GM12878 (cell line): ENCODE measurements around the gene UGT1A8. TPM values are rescaled to one million over a fixed set of nuclear protein-coding genes. Genes with fewer than 3 reads are reported as not detected.

Experiments used
- ATAC-seq: fragments of 200-7000 bp; cut with Tn5 transposase; 3 replicates; pipeline ENCODE4 v1.9.1; 2020; ENCODE audit warnings: mild to moderate bottlenecking, moderate library complexity
- BruUV-seq: library from RNA; stranded (reverse); fragments of 400-500 nt; replicated peaks from 2 replicates; lab custom pipeline; 2021; lab: Mats Ljungman, UMichigan
- CTCF ChIA-PET: fragments of 300-600 bp; sonication (Branson Sonifier 250); formaldehyde crosslinking; extraction: SDS; loops from one replicate; lab custom pipeline; 2021; ENCODE audit warnings: inconsistent platforms; lab: Yijun Ruan, JAX
- POLR2A ChIA-PET: fragments of 350-600 bp; formaldehyde crosslinking; extraction: SDS; loops from one replicate; lab custom pipeline; 2021; ENCODE audit warnings: inconsistent platforms; lab: Charles Lee
- RAD21 ChIA-PET: fragments of 300-600 bp; sonication (Branson Sonifier 250); formaldehyde crosslinking; loops from one replicate; lab custom pipeline; 2023; ENCODE audit warnings: antibody characterized with exemption; ENCODE audit not compliant: unreplicated experiment; lab: Charles Lee
- SMC1A ChIA-PET: fragments of 300-600 bp; sonication (Branson Sonifier 250); formaldehyde crosslinking; loops from one replicate; lab custom pipeline; 2023; ENCODE audit not compliant: unreplicated experiment, uncharacterized antibody; lab: Charles Lee
- DNase-seq: peaks from one replicate; pipeline ENCODE4 v3.0.0-alpha.2; 2011; ENCODE audit warnings: low read depth, low spot score
- FAIRE-seq: peaks from 3 replicates; lab custom pipeline; 2011; peaks lifted over from hg19 to GRCh38; lab: Jason Lieb, UNC
- H2AFZ ChIP-seq: 2 replicates; pipeline ENCODE4 v1.6.0; 2011; ENCODE audit warnings: low read depth, low read length, control low read depth; ENCODE audit not compliant: control insufficient read depth
- H3K27ac ChIP-seq: 2 replicates; pipeline ENCODE4 v1.5.1; 2011; ENCODE audit warnings: control low read depth; ENCODE audit not compliant: control insufficient read depth, insufficient read depth
- H3K27me3 ChIP-seq, 2 experiments: replicated peaks in 1 of 2; 2 replicates each; pipeline versions ENCODE4 v1.6.0 to v1.6.1; 2011; ENCODE audit warnings: low read length in 1 of 2; ENCODE audit not compliant: control insufficient read depth in 2 of 2, insufficient read depth in 2 of 2
- H3K36me3 ChIP-seq, 2 experiments: 2 replicates each; pipeline ENCODE4 v1.5.1; 2011; ENCODE audit warnings: low read length in 1 of 2; ENCODE audit not compliant: control insufficient read depth in 2 of 2, insufficient read depth in 2 of 2
- H3K4me1 ChIP-seq: 2 replicates; pipeline ENCODE4 v1.6.1; 2011; ENCODE audit warnings: mild to moderate bottlenecking, low read length, moderate library complexity, mixed read lengths; ENCODE audit not compliant: control insufficient read depth, insufficient read depth
- H3K4me2 ChIP-seq: 2 replicates; pipeline ENCODE4 v1.6.0; 2011; ENCODE audit warnings: control low read depth; ENCODE audit not compliant: control insufficient read depth, insufficient read depth
- H3K4me3 ChIP-seq: fragments of 200-600 bp; sonication (generic); 2 replicates; pipeline ENCODE4 v1.5.1; 2016
- H3K79me2 ChIP-seq: 2 replicates; pipeline ENCODE4 v1.6.0; 2011; ENCODE audit warnings: low read length; ENCODE audit not compliant: control insufficient read depth, insufficient read depth
- H3K9ac ChIP-seq: 2 replicates; pipeline ENCODE4 v1.8.0; 2011; ENCODE audit warnings: low read length, control low read depth, mixed read lengths; ENCODE audit not compliant: control insufficient read depth, insufficient read depth
- H3K9me3 ChIP-seq: replicated peaks from 3 replicates; pipeline ENCODE4 v1.5.1; 2011; ENCODE audit warnings: mild to moderate bottlenecking, low read length; ENCODE audit not compliant: control insufficient read depth, insufficient read depth
- H4K20me1 ChIP-seq: 2 replicates; pipeline ENCODE4 v1.6.0; 2011; ENCODE audit not compliant: control insufficient read depth, insufficient read depth
- CHD4 ChIP-seq: fragments of 200-600 bp; sonication (generic); IDR thresholded peaks from 2 replicates; pipeline ENCODE4 v1.6.1; 2016; ENCODE audit warnings: mild to moderate bottlenecking
- FOS ChIP-seq: IDR thresholded peaks from 3 replicates; pipeline ENCODE4 v1.6.1; 2011; ENCODE audit warnings: borderline replicate concordance; ENCODE audit not compliant: insufficient read length; ENCODE audit errors: extremely low read depth
- HCFC1 ChIP-seq: fragments of 150-350 bp; IDR thresholded peaks from 2 replicates; pipeline ENCODE4 v1.6.1; 2014; ENCODE audit warnings: low read length
- PAX5 ChIP-seq: IDR thresholded peaks from 2 replicates; pipeline ENCODE4 v1.6.1; 2011; ENCODE audit warnings: low read depth, low read length, borderline replicate concordance
- RCOR1 ChIP-seq: conservative IDR thresholded peaks from 2 replicates; pipeline ENCODE4 v1.6.1; 2012; ENCODE audit warnings: low read depth, low read length, improper control_type of control experiment
- REST ChIP-seq: IDR thresholded peaks from 2 replicates; pipeline ENCODE4 v1.6.1; 2012; ENCODE audit warnings: mild to moderate bottlenecking, low read depth, low read length
- TAF1 ChIP-seq: IDR thresholded peaks from 2 replicates; pipeline ENCODE4 v1.6.1; 2011; ENCODE audit warnings: mild to moderate bottlenecking, low read depth, low read length, borderline replicate concordance
- TBL1XR1 ChIP-seq: IDR thresholded peaks from 2 replicates; pipeline ENCODE4 v1.6.1; 2012; ENCODE audit warnings: low read depth, low read length, improper control_type of control experiment
- ZNF592 ChIP-seq: fragments of 450-650 bp; IDR thresholded peaks from 2 replicates; pipeline ENCODE4 v1.6.1; 2017; ENCODE audit warnings: mild to moderate bottlenecking, moderate library complexity
- WGBS: methylation state at CpG from one replicate; pipeline ENCODE4 v1.1.6; 2016; ENCODE audit warnings: low lambda C conversion rate; ENCODE audit not compliant: insufficient replicate concordance, insufficient coverage; ENCODE audit errors: missing lambda C conversion rate; 5-methylcytosine and 5-hydroxymethylcytosine counted together
- in situ Hi-C: fragments of 300-500 bp; cut with MboI; formaldehyde crosslinking; loops from 9 replicates; pipeline ENCODE4 v1.14.3; 2018; ENCODE audit warnings: mixed read lengths
- intact Hi-C: fragments of 100-400 bp; cut with micrococcal nuclease; formaldehyde crosslinking; loops from one replicate; pipeline ENCODE4 v1.14.2; 2022; ENCODE audit not compliant: unreplicated experiment
- polyA plus RNA-seq, 11 experiments: library from polyadenylated mRNA; depleted of rRNA in 4 of 11; unstranded in 6 of 11; stranded (reverse) in 5 of 11; fragments of >200 nt; fragmentation: Nextera tagmentation in 4 of 11; fragmentation: Illumina TruSeq in 1 of 11; extraction: Ambion mirVana in 4 of 11; extraction: Trizol in 1 of 11; gene quantifications; 1 replicate in 1 of 11; 2 replicates in 10 of 11; pipeline versions ENCODE4 v1.2.1 to v1.2.3, GENCODE V29; 2011 to 2016; ENCODE audit warnings: inconsistent platforms in 2 of 11, missing spikeins in 2 of 11, low read depth in 1 of 11
- total RNA-seq, 4 experiments: library from RNA; depleted of rRNA in 3 of 4; stranded (reverse); fragments of >200 nt in 3 of 4; fragmentation: Illumina TruSeq in 1 of 4; extraction: Trizol in 1 of 4; gene quantifications; 2 replicates each; pipeline versions ENCODE4 v1.2.1 to v1.2.3, GENCODE V29; 2013 to 2021

The UGT1A8 gene
- total and polyA plus RNA-seq, 10 of the 15 experiments (the other 5 are each of a cell fraction or from before 2014, with no cell fraction given), result not detected

GRCh38 chr2:233780771-233781170, 163.3 kb downstream of the UGT1A8 start:
- ChIA-PET RAD21 (no interaction called here), CTCF (interaction anchor here (1.0 kb wide), 1 partner anchor 15 kb away, joined by 3 read pairs; no protein-coding TSS in a partner anchor), POLR2A (no interaction called here), SMC1A (no interaction called here)
- Histone ChIP-seq H4K20me1 (no peaks in the 10 kb centered on the region), H3K4me2 (no peak overlapping the region), H3K9ac (no peak overlapping the region), H3K79me2 (no peaks in the 10 kb centered on the region), H3K4me3 (no peak overlapping the region), H2AFZ (no peak overlapping the region), H3K27me3 (no peaks in the 10 kb centered on the region), H3K9me3 (no peaks in the 10 kb centered on the region; the same call in 2 of the 3 replicates), H3K36me3 (no peaks in the 10 kb centered on the region), H3K4me1 (no peaks in the 10 kb centered on the region), H3K27ac (no peak overlapping the region)
- in situ Hi-C loops (no loop called here), intact Hi-C loops (no loop called here)
- FAIRE-seq (no peak), ATAC-seq (no peak), DNase-seq (no peak)
- WGBS, result 63% methylated on average over 4 of the region's 4 CpGs
- no TSS peak for BruUV-seq
- TF ChIP-seq CHD4, result no peak
- no peak for TF ChIP-seq PAX5

DNA sequence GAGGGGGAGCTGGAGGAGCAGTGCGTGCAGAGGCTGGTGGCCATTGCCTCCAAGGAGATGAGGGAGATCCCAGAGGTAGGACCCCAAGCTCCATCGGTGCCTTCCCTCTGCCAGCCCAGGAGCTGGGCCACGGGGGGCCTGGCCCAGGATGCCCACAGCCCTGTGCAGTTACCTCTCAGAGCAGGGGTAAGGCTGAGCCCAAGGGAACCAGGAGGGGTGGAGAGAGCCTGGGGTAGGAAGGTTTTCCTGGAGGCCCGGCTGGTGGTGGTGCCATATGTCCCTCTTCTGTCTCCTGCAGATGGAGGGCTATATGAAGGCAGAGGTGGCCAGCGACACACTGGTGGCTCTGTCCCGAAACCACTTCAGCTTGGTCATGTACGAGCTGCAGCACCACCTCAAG, 172.1 kb downstream of the UGT1A8 start:
- Histone ChIP-seq H3K9me3 (no peaks in the 10 kb centered on the region; the same call in 2 of the 3 replicates), H3K27ac (no peak overlapping the region), H4K20me1 (no peaks in the 10 kb centered on the region), H3K4me1 (no peaks in the 10 kb centered on the region), H2AFZ (no peak overlapping the region), H3K4me2 (no peak overlapping the region), H3K27me3 (no peaks in the 10 kb centered on the region; a peak in 1 of 4 replicates), H3K9ac (no peak overlapping the region), H3K79me2 (no peaks in the 10 kb centered on the region), H3K4me3 (no peak overlapping the region), H3K36me3 (no peaks in the 10 kb centered on the region)
- in situ Hi-C loops (no loop called here), intact Hi-C loops (no loop called here)
- ChIA-PET SMC1A (no interaction called here), RAD21 (no interaction called here), CTCF (no interaction called here), POLR2A (no interaction called here)
- DNase-seq (no peak), FAIRE-seq (no peak), ATAC-seq (no peak)
- no TSS peak for BruUV-seq
- WGBS, result 43% methylated on average over 7 of the region's 7 CpGs
- TF ChIP-seq TBL1XR1 (no peak), RCOR1 (no peak), REST (no peak), TAF1 (no peak), ZNF592 (no peak), PAX5 (no peak), HCFC1 (no peak), FOS (no peak)
